WI38 (cell line): Measurements from ENCODE around the gene TSPAN2.

Experiments
- H3K4me3 ChIP-seq: 2 replicates; pipeline ENCODE4 v1.5.1; 2011; ENCODE audit warnings: low read depth, mild to moderate bottlenecking, control low read depth, low read length
- TF ChIP-seq, protein P1 (sequence below): IDR thresholded peaks from 2 replicates; pipeline ENCODE4 v1.5.1; 2012; ENCODE audit warnings: low read depth, mild to moderate bottlenecking, control low read depth, low read length

The TSPAN2 gene

DNA sequence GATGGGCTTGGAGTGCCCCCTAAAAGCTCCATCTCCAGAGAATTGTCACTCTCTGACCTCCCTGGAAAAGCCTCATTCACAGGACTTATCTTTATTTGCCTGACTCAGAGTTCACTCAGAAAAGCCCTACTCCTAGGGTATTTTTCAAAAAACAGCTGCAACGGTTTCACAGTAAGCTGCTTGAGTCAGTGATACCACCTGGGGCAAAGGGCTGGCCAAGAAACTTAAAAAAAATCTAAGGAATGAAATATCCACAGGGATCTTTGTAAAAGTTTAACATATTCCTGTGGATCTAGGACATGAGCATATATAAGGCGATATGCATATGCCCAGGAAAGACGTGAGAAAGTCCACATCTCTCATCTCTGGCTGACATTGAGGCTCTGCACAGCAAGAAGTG, 33.8 kb upstream of the TSPAN2 start:
- H3K4me3 ChIP-seq: no peak overlapping the region
- TF ChIP-seq, protein P1, sequence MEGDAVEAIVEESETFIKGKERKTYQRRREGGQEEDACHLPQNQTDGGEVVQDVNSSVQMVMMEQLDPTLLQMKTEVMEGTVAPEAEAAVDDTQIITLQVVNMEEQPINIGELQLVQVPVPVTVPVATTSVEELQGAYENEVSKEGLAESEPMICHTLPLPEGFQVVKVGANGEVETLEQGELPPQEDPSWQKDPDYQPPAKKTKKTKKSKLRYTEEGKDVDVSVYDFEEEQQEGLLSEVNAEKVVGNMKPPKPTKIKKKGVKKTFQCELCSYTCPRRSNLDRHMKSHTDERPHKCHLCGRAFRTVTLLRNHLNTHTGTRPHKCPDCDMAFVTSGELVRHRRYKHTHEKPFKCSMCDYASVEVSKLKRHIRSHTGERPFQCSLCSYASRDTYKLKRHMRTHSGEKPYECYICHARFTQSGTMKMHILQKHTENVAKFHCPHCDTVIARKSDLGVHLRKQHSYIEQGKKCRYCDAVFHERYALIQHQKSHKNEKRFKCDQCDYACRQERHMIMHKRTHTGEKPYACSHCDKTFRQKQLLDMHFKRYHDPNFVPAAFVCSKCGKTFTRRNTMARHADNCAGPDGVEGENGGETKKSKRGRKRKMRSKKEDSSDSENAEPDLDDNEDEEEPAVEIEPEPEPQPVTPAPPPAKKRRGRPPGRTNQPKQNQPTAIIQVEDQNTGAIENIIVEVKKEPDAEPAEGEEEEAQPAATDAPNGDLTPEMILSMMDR: no peak

DNA sequence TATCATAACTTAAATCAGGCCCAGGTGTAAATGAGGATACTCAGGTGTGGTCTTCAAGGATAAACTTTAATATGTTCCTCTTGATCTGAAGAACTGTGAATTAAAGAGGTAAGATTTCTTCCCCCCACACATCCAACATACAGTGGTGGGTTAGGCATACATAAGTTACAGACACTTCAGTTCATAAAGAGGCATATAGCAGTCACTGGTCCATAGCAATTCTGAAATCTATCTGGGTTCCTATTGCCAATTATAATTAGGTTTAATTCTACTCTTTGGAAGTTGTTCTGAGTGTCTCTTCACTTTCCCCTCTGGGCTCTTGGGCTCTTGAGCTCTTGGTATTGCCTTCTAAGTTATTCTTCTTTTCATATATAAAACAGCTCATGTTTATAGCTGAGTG, 32.5 kb upstream of the TSPAN2 start:
- no peak overlapping the region for H3K4me3 ChIP-seq
- TF ChIP-seq, protein P1: no peak

DNA sequence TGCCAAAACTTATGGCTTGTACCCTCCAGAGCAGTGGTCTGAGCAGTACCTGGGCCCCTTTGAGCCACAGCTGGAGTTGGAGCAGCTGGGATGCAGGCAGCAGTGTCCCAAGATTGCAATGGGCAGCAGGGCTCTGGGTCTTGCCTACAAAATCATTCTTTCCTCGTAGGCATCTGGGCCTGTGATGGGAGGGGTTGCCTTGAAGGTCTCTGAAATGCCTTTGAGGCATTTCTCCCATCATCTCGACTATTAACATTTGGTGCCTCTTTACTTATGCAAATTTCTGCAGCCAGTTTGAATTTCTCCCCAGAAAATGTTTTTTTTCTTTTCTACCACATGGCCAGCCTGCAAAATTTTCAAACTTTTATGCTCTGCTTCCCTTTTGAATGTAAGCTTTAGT, 31.0 kb upstream of the TSPAN2 start:
- TF ChIP-seq, protein P1: no peak
- H3K4me3 ChIP-seq: no peak overlapping the region

DNA sequence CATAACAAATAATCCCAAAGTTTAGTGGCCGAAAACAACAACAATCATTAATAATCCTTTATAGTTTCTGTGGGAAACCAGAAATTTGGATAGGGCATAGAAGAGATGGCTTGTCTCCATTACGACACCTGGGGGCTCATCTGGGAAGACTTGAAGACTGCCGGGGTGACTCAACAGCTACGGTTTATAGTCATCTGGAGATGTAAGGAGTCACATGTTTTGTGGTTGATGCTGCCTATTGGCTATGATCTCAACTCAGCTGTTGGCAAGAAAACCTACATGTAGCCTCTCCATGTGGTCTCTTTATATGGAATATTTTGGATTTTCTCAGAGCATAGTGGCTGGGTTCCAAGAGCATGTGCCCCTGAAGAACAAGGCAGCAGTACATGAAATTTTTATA, 29.3 kb upstream of the TSPAN2 start:
- TF ChIP-seq, protein P1: no peak
- no peak overlapping the region for H3K4me3 ChIP-seq

DNA sequence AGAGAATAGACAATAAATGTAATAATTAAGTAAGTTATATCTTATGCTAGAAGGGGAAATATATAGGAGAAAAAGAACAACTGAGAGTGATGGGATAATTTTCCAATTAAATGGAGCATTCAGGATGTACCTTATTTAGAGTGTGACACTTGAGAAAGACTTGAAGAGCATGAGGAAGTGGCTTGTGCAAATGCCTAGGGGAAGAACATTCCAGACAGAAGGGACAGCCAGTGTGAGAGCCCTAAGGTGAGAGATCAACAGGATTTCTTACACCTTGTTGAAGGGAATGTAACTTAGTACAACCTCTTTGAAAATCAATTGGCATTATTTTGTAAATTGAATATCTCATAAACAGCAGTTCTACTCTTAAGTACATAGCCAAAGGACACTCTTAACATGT, 28.8 kb upstream of the TSPAN2 start:
- H3K4me3 ChIP-seq: no peak overlapping the region
- TF ChIP-seq, protein P1: no peak

DNA sequence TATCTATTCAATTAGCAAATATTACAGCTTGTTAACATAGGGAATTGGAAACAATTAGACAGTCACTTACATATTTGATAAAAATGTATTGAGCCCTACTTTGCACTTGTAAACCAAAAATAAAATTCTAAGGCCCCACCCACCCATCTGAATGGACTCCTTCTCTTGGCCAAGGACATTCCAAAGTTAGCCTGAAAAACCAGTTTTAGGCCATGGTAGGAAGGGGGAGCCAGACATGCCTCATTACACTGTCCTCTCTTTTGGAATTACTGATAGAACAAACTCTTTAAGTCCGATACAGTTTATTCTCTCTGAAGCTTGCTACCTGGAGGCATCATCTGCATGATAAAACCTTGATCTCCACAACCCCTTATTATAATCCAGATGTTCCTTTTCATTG, 28.0 kb upstream of the TSPAN2 start:
- no peak overlapping the region for H3K4me3 ChIP-seq
- TF ChIP-seq, protein P1: no peak

DNA sequence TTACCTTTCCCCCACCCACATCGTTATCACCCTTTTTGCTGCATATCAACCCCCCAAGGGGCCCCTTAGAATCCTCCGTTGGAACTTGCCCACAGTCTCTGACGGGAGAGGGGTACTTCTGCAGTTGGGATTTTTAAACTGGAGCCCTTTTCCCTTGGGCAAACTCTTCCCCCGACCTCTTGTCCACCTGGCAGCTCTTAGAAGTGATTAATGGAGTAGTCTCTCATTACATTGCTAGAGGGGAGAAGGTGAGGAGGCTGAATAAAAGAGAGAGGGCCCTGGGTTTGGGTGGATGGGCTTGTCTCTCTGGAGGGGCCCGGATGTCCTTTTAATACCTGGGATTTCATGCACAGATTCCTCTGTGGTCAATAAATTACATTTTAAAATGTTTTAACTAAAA, 27.2 kb upstream of the TSPAN2 start:
- H3K4me3 ChIP-seq: no peak overlapping the region

More for the DNA sequence above, 27.2 kb upstream of the TSPAN2 start:
- TF ChIP-seq, protein P1: no peak
